Left lobe of liver (tissue), 2 donors: ENCODE data around the gene OR51L1. TPM values are rescaled to one million over a fixed set of nuclear protein-coding genes. Genes with fewer than 3 reads are reported as not detected.

ENCODE experiments used
- ATAC-seq: fragments of 200-7000 bp; cut with Tn5 transposase; one replicate; pipeline ENCODE4 v1.9.1; 2020; ENCODE audit warnings: mild to moderate bottlenecking, moderate library complexity
- DNase-seq: peaks from one replicate; pipeline ENCODE4 v3.0.0-alpha.2; 2020; ENCODE audit warnings: low spot score
- total RNA-seq: library from RNA; stranded (reverse); gene quantifications from one replicate; pipeline ENCODE4 v1.2.1, GENCODE V29; 2021
- donor health status: DM: no; HTN: no; CAD: no; lungs with moderate emphysema.
- donor health status: DM: no; HTN: yes; CAD: no.

OR51L1 gene
- total RNA-seq, 1 donor from 2014 or later, result not detected

DNA sequence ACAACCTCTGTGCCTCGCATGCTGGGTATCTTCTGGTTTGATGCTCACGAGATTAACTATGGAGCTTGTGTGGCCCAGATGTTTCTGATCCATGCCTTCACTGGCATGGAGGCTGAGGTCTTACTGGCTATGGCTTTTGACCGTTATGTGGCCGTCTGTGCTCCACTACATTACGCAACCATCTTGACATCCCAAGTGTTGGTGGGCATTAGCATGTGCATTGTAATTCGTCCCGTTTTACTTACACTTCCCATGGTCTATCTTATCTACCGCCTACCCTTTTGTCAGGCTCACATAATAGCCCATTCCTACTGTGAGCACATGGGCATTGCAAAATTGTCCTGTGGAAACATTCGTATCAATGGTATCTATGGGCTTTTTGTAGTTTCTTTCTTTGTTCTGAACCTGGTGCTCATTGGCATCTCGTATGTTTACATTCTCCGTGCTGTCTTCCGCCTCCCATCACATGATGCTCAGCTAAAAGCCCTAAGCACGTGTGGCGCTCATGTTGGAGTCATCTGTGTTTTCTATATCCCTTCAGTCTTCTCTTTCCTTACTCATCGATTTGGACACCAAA, 52.2 kb downstream of the OR51L1 start:
- ATAC-seq, result no peak
- no peak for DNase-seq

Other genes with a start within 250 kb of the OR51L1 start
- gene OR51F1, start 224.9 kb upstream of the OR51L1 start, total RNA-seq, result not detected
- gene OR52R1, start 190.5 kb upstream of the OR51L1 start, total RNA-seq, result not detected
- not detected for gene OR51F2, start 173.5 kb upstream of the OR51L1 start, total RNA-seq
- not detected for gene OR51S1, start 145.6 kb upstream of the OR51L1 start, total RNA-seq
- not detected for gene OR51T1, start 113.0 kb upstream of the OR51L1 start, total RNA-seq
- gene OR51A7, start 91.1 kb upstream of the OR51L1 start, total RNA-seq, result not detected
- not detected for gene OR51G2, start 75.5 kb upstream of the OR51L1 start, total RNA-seq
- gene OR51G1, start 70.5 kb upstream of the OR51L1 start, total RNA-seq, result not detected
- not detected for gene OR51A4, start 47.2 kb upstream of the OR51L1 start, total RNA-seq
- gene OR51A2, start 39.1 kb upstream of the OR51L1 start, total RNA-seq, result not detected
- gene OR52J3, start 51.7 kb downstream of the OR51L1 start, total RNA-seq, result not detected
- not detected for gene OR52E2, start 64.8 kb downstream of the OR51L1 start, total RNA-seq
- not detected for gene OR52E1, start 74.7 kb downstream of the OR51L1 start, total RNA-seq
- not detected for gene OR52A5, start 143.5 kb downstream of the OR51L1 start, total RNA-seq
- gene OR52A1, start 159.9 kb downstream of the OR51L1 start, total RNA-seq, result not detected
- not detected for gene OR51V1, start 205.8 kb downstream of the OR51L1 start, total RNA-seq
- gene HBB, start 232.2 kb downstream of the OR51L1 start, total RNA-seq, result 143 TPM
- 2.1 TPM for gene HBD, start 239.6 kb downstream of the OR51L1 start, total RNA-seq